Measurements from ENCODE around the gene GALNT13.

Gene GALNT13

GRCh38 chr2:153871231-153872221, at the start of gene GALNT13:
Gene GALNT13 (plus strand): TSS chr2:153871922.
- DNase-seq (ENCODE audit: low spot score), result peak; percentile 84

- DNase-seq (ENCODE audit: low spot score), result no peak
Observed at GRCh38 chr2:153823880-153824279, 47.8 kb upstream of the GALNT13 start.

GRCh38 chr2:153828335-153828734, 43.4 kb upstream of the GALNT13 start:
- DNase-seq (ENCODE audit: low spot score), result no peak

- peak; percentile 27 for DNase-seq (ENCODE audit: low spot score)
Observed at GRCh38 chr2:153834662-153835061, 37.1 kb upstream of the GALNT13 start.

- DNase-seq (ENCODE audit: low spot score), result no peak
Observed at GRCh38 chr2:153858250-153858649, 13.5 kb upstream of the GALNT13 start.

- no peak for DNase-seq (ENCODE audit: low spot score)
Observed at GRCh38 chr2:153864022-153864421, 7.7 kb upstream of the GALNT13 start.

GRCh38 chr2:153866595-153866994, 5.1 kb upstream of the GALNT13 start:
- DNase-seq (ENCODE audit: low spot score), result no peak

- DNase-seq (ENCODE audit: low spot score), result peak; percentile 28
Observed at GRCh38 chr2:153870308-153870707, 1.4 kb upstream of the GALNT13 start.

- no peak for DNase-seq (ENCODE audit: low spot score)
Observed at GRCh38 chr2:153872311-153873051, 759 bp downstream of the GALNT13 start.

GRCh38 chr2:153873052-153874048, 1.6 kb downstream of the GALNT13 start:
- DNase-seq (ENCODE audit: low spot score), result peak; percentile 24

- no peak for DNase-seq (ENCODE audit: low spot score)
Observed at GRCh38 chr2:153875801-153876466, 4.2 kb downstream of the GALNT13 start.

- DNase-seq (ENCODE audit: low spot score), result no peak
Observed at GRCh38 chr2:153880926-153881325, 9.2 kb downstream of the GALNT13 start.

GRCh38 chr2:153886833-153887232, 15.1 kb downstream of the GALNT13 start:
- DNase-seq (ENCODE audit: low spot score), result no peak

- DNase-seq (ENCODE audit: low spot score), result no peak
Observed at GRCh38 chr2:153890576-153890975, 18.9 kb downstream of the GALNT13 start.

GRCh38 chr2:153891051-153891450, 19.3 kb downstream of the GALNT13 start:
- no peak for DNase-seq (ENCODE audit: low spot score)

GRCh38 chr2:153912798-153913396, 41.2 kb downstream of the GALNT13 start:
- no peak for DNase-seq (ENCODE audit: low spot score)

GRCh38 chr2:153917570-153917969, 45.8 kb downstream of the GALNT13 start:
- no peak for DNase-seq (ENCODE audit: low spot score)

- no peak for DNase-seq (ENCODE audit: low spot score)
Observed at GRCh38 chr2:153935511-153935910, 63.8 kb downstream of the GALNT13 start.

- DNase-seq (ENCODE audit: low spot score), result no peak
Observed at GRCh38 chr2:153939124-153939796, 67.5 kb downstream of the GALNT13 start.

- no peak for DNase-seq (ENCODE audit: low spot score)
Observed at GRCh38 chr2:153940511-153940910, 68.8 kb downstream of the GALNT13 start.
